ENCODE results near the gene DOCK2. TPM values are rescaled to one million over a fixed set of nuclear protein-coding genes. Genes with fewer than 3 reads are reported as not detected.

DOCK2 gene
- total and polyA plus RNA-seq, 9 of the 15 experiments (the other 6 are each of a cell fraction or from before 2014, with no cell fraction given), result 4.5 to 42.6 (median 20.5) TPM

DNA sequence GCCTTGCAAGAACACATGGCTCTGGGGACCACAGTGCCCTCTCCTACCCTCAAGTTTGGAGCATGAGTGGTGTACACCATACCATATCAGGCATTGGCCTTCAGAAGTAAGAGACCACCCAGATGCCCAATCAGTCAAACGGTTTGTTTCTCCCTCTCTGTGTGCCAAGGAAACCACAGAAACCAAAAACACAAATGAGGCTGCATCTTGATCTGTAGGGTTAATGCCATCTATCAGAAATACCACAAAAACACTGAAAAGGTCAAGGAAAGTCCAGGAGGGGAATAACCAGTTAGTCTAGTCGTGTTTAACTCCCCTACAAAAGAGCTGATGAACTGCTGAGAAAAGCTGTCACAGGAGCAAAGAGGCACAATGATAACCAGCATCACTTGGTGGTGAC lies 264.8 kb downstream of the DOCK2 start:
- H3K9me1 ChIP-seq (ENCODE audit: control insufficient read depth, insufficient read depth, low read length), result no peaks in the 10 kb centered on the region
- FAIRE-seq (no peak), ATAC-seq (no peak), DNase-seq (ENCODE audit: extremely low read depth in 1 of 4, low spot score in 3 of 4) (no peak)
- no peak overlapping the region for H3K4me3 ChIP-seq
- BruUV-seq (replicated peaks), result no TSS peak
- no peaks in the 10 kb centered on the region for H3K4me1 ChIP-seq (replicated peaks in 1 of 2; ENCODE audit: control insufficient read depth in 2 of 2, insufficient read depth in 2 of 2, low read length in 2 of 2)
- H3K9me3 ChIP-seq (replicated peaks; ENCODE audit: control insufficient read depth, insufficient read depth, low read depth, low read length), result no peaks in the 10 kb centered on the region
- peaks cover 0 to 3% of the 10 kb centered on the region in 2 experiments; a peak in 1 of 5 replicates for H3K27me3 ChIP-seq (ENCODE audit: control insufficient read depth in 2 of 2, insufficient read depth in 2 of 2, low read length in 2 of 2)
- intact Hi-C loops (cut with micrococcal nuclease) (no loop called here), in situ Hi-C loops (cut with MboI) (no loop called here)
- POLR2A ChIA-PET, result interaction anchor here (1.0 kb wide), 1 partner anchor 10 kb away, joined by 3 read pairs; no protein-coding TSS in a partner anchor
- no peak overlapping the region for H3K9ac ChIP-seq (ENCODE audit: insufficient read depth in 1 of 2, low read depth in 2 of 2, low read length in 2 of 2)
- no peaks in the 10 kb centered on the region for H3K36me3 ChIP-seq (ENCODE audit: control insufficient read depth, insufficient read depth, low read length)
- H2AFZ ChIP-seq (ENCODE audit: low read depth, low read length), result no peak overlapping the region
- no peak overlapping the region for H3K4me2 ChIP-seq (ENCODE audit: insufficient read depth, low read length)
- CTCF ChIA-PET (ENCODE audit: low intra/inter-chr PET ratio), result no interaction called here
- no peaks in the 10 kb centered on the region for H4K20me1 ChIP-seq (replicated peaks; ENCODE audit: control insufficient read depth, insufficient read depth, low read length)
- no peaks in the 10 kb centered on the region for H3K79me2 ChIP-seq (ENCODE audit: control insufficient read depth, insufficient read depth, low read length)
- TF ChIP-seq SIN3A (IDR thresholded peaks at IDR 0.05; ENCODE audit: borderline replicate concordance in 2 of 2, control insufficient read depth in 1 of 2, low read depth in 2 of 2, low read length in 2 of 2), result no peak
- TF ChIP-seq ZNF324 (CRISPR knock-in tag; IDR thresholded peaks at IDR 0.05), result no peak
- no peak for TF ChIP-seq ZNF282 (CRISPR knock-in tag; IDR thresholded peaks at IDR 0.05)
- TF ChIP-seq ZNF764 (CRISPR knock-in tag; IDR thresholded peaks at IDR 0.05; ENCODE audit: low read depth), result no peak
- TF ChIP-seq, protein P1, sequence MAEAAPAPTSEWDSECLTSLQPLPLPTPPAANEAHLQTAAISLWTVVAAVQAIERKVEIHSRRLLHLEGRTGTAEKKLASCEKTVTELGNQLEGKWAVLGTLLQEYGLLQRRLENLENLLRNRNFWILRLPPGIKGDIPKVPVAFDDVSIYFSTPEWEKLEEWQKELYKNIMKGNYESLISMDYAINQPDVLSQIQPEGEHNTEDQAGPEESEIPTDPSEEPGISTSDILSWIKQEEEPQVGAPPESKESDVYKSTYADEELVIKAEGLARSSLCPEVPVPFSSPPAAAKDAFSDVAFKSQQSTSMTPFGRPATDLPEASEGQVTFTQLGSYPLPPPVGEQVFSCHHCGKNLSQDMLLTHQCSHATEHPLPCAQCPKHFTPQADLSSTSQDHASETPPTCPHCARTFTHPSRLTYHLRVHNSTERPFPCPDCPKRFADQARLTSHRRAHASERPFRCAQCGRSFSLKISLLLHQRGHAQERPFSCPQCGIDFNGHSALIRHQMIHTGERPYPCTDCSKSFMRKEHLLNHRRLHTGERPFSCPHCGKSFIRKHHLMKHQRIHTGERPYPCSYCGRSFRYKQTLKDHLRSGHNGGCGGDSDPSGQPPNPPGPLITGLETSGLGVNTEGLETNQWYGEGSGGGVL (CRISPR knock-in tag; IDR thresholded peaks at IDR 0.05), result no peak
- TF ChIP-seq, protein P2, sequence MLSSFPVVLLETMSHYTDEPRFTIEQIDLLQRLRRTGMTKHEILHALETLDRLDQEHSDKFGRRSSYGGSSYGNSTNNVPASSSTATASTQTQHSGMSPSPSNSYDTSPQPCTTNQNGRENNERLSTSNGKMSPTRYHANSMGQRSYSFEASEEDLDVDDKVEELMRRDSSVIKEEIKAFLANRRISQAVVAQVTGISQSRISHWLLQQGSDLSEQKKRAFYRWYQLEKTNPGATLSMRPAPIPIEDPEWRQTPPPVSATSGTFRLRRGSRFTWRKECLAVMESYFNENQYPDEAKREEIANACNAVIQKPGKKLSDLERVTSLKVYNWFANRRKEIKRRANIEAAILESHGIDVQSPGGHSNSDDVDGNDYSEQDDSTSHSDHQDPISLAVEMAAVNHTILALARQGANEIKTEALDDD (IDR thresholded peaks at IDR 0.05), result no peak
- no peak for TF ChIP-seq PTTG1 (tag; IDR thresholded peaks at IDR 0.05; ENCODE audit: low read depth)
- no peak for TF ChIP-seq NEUROD1 (IDR thresholded peaks at IDR 0.05; ENCODE audit: borderline replicate concordance, low read depth, low read length, partially characterized antibody)
- TF ChIP-seq, protein P3, sequence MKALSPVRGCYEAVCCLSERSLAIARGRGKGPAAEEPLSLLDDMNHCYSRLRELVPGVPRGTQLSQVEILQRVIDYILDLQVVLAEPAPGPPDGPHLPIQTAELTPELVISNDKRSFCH (CRISPR knock-in tag; IDR thresholded peaks at IDR 0.05), result no peak
- TF ChIP-seq, protein P3 (tag; IDR thresholded peaks at IDR 0.05), result no peak
- TF ChIP-seq, protein P4, sequence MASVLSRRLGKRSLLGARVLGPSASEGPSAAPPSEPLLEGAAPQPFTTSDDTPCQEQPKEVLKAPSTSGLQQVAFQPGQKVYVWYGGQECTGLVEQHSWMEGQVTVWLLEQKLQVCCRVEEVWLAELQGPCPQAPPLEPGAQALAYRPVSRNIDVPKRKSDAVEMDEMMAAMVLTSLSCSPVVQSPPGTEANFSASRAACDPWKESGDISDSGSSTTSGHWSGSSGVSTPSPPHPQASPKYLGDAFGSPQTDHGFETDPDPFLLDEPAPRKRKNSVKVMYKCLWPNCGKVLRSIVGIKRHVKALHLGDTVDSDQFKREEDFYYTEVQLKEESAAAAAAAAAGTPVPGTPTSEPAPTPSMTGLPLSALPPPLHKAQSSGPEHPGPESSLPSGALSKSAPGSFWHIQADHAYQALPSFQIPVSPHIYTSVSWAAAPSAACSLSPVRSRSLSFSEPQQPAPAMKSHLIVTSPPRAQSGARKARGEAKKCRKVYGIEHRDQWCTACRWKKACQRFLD (CRISPR knock-in tag; IDR thresholded peaks at IDR 0.05), result no peak
- no peak for TF ChIP-seq ZBTB1 (CRISPR knock-in tag; IDR thresholded peaks at IDR 0.05; ENCODE audit: borderline replicate concordance, low read depth)
- TF ChIP-seq CHD4 (IDR thresholded peaks at IDR 0.05; ENCODE audit: insufficient read depth, insufficient replicate concordance, low read depth, low read length, poor library complexity, severe bottlenecking), result no peak
- TF ChIP-seq POLR3A (IDR thresholded peaks at IDR 0.05; ENCODE audit: borderline replicate concordance, extremely low read depth, insufficient read depth, insufficient read length), result no peak
- H3K27ac ChIP-seq (ENCODE audit: extremely low read depth, low read depth, low read length), result no peak overlapping the region
- 0% methylated on average over 2 of the region's 2 CpGs for WGBS (ENCODE audit: insufficient coverage, low coverage, missing lambda C conversion rate)

Data from K562 (cell line).